Parathyroid adenoma (tissue), 2 donors: ENCODE data around the gene CCL22.

Source experiments
- H2AFZ ChIP-seq: fragments of 300-600 bp; sonication (generic); one replicate; pipeline ENCODE4 v1.7.0; 2017; ENCODE audit warnings: antibody characterized with exemption, mild to moderate bottlenecking
- H3K27ac ChIP-seq: fragments of 300-600 bp; sonication (generic); one replicate; pipeline ENCODE4 v1.7.0; 2017
- H3K27me3 ChIP-seq: fragments of 300-600 bp; sonication (generic); one replicate; pipeline ENCODE4 v1.7.0; 2017; ENCODE audit warnings: low read length; ENCODE audit not compliant: control insufficient read depth, insufficient read depth
- H3K36me3 ChIP-seq: fragments of 300-600 bp; sonication (generic); one replicate; pipeline ENCODE4 v1.7.0; 2017; ENCODE audit warnings: low read length; ENCODE audit not compliant: control insufficient read depth, insufficient read depth
- H3K4me1 ChIP-seq: fragments of 300-600 bp; sonication (generic); one replicate; pipeline ENCODE4 v1.7.0; 2017; ENCODE audit warnings: control low read depth
- H3K4me2 ChIP-seq: fragments of 300-600 bp; sonication (generic); one replicate; pipeline ENCODE4 v1.7.0; 2017; ENCODE audit warnings: low read length
- H3K4me3 ChIP-seq: fragments of 300-600 bp; sonication (generic); one replicate; pipeline ENCODE4 v1.7.0; 2017; ENCODE audit warnings: low read depth, low read length
- H3K79me2 ChIP-seq: fragments of 300-600 bp; sonication (generic); one replicate; pipeline ENCODE4 v1.7.0; 2017; ENCODE audit warnings: control low read depth
- H3K9ac ChIP-seq: fragments of 300-600 bp; sonication (generic); one replicate; pipeline ENCODE4 v1.7.0; 2017; ENCODE audit warnings: mild to moderate bottlenecking
- H3K9me3 ChIP-seq: fragments of 300-600 bp; sonication (generic); one replicate; pipeline ENCODE4 v1.7.0; 2017; ENCODE audit warnings: low read length; ENCODE audit not compliant: control insufficient read depth
- CTCF ChIP-seq: fragments of 300-600 bp; sonication (generic); IDR thresholded peaks from one replicate; pipeline ENCODE4 v1.7.0; 2017; ENCODE audit warnings: antibody characterized with exemption, mild to moderate bottlenecking
- donor health status: primary hyperparathyroidism.

CCL22 gene

GRCh38 chr16:57407521-57408353, 49.2 kb downstream of the CCL22 start:
- Histone ChIP-seq H3K9me3 (no peaks in the 10 kb centered on the region), H3K4me2 (no peak overlapping the region), H3K4me1 (no peaks in the 10 kb centered on the region), H3K27me3 (no peaks in the 10 kb centered on the region), H3K79me2 (no peaks in the 10 kb centered on the region), H3K4me3 (no peak overlapping the region), H3K36me3 (no peaks in the 10 kb centered on the region), H2AFZ (no peak overlapping the region), H3K9ac (no peak overlapping the region), H3K27ac (no peak overlapping the region)
- no peak for TF ChIP-seq CTCF

- Histone ChIP-seq H3K36me3 (no peaks in the 10 kb centered on the region), H3K79me2 (no peaks in the 10 kb centered on the region), H3K9ac (no peak overlapping the region), H3K4me3 (no peak overlapping the region), H3K27ac (peak overlapping the region; percentile 24), H3K4me2 (no peak overlapping the region), H3K27me3 (no peaks in the 10 kb centered on the region), H3K9me3 (no peaks in the 10 kb centered on the region), H3K4me1 (no peaks in the 10 kb centered on the region), H2AFZ (no peak overlapping the region)
- no peak for TF ChIP-seq CTCF
Measured at GRCh38 chr16:57409065-57409464, 50.5 kb downstream of the CCL22 start.

GRCh38 chr16:57409870-57410587, 51.4 kb downstream of the CCL22 start:
- Histone ChIP-seq H3K27ac (peak overlapping the region; percentile 24), H3K4me1 (no peaks in the 10 kb centered on the region), H3K9me3 (no peaks in the 10 kb centered on the region), H3K4me3 (no peak overlapping the region), H2AFZ (no peak overlapping the region), H3K9ac (no peak overlapping the region), H3K79me2 (no peaks in the 10 kb centered on the region), H3K27me3 (no peaks in the 10 kb centered on the region), H3K4me2 (no peak overlapping the region), H3K36me3 (no peaks in the 10 kb centered on the region)
- TF ChIP-seq CTCF: no peak

DNA sequence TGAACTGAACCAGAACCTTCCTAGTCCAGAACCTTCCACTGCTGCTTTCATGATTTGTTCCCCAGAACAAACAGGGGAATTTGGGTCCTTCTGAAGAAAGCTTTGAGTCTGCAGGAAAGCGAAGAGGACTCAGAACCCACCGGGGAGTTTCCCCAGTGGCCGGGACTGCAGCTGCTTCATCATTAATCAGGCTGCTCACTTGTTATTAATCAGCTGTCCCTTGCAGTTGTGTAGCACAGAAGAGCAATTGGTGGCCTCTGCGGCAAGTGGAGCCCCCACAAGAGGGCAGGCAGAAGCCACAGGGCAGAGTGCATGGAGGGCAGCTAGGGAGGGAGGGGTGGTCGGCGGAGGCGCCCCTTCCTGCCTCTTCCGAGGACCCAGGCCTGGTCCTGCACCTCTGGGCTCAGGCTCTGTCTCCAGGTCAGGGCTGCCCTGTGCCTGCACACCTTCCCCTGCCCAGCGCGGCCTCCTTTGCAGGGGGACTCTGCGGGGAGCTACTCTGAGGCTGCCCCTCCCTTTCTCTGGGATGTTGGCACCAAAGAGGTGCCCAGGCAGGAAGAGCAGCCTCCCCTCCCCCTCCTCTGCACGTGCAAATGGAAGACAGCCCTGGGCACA, 52.9 kb downstream of the CCL22 start:
- H3K4me3 ChIP-seq: no peak overlapping the region
- no peak overlapping the region for H2AFZ ChIP-seq
- no peaks in the 10 kb centered on the region for H3K4me1 ChIP-seq
- no peak overlapping the region for H3K27ac ChIP-seq
- no peak overlapping the region for H3K4me2 ChIP-seq
- no peaks in the 10 kb centered on the region for H3K36me3 ChIP-seq
- no peaks in the 10 kb centered on the region for H3K27me3 ChIP-seq
- no peak for TF ChIP-seq CTCF
- H3K79me2 ChIP-seq: no peaks in the 10 kb centered on the region
- H3K9ac ChIP-seq: no peak overlapping the region
- no peaks in the 10 kb centered on the region for H3K9me3 ChIP-seq
